ENCODE measurements around the gene SH3TC1. TPM values are rescaled to one million over a fixed set of nuclear protein-coding genes. Genes with fewer than 3 reads are reported as not detected.

The SH3TC1 gene
- total and polyA plus RNA-seq, 4 donors = 6.5 to 34.6 (median 25.8) TPM

DNA sequence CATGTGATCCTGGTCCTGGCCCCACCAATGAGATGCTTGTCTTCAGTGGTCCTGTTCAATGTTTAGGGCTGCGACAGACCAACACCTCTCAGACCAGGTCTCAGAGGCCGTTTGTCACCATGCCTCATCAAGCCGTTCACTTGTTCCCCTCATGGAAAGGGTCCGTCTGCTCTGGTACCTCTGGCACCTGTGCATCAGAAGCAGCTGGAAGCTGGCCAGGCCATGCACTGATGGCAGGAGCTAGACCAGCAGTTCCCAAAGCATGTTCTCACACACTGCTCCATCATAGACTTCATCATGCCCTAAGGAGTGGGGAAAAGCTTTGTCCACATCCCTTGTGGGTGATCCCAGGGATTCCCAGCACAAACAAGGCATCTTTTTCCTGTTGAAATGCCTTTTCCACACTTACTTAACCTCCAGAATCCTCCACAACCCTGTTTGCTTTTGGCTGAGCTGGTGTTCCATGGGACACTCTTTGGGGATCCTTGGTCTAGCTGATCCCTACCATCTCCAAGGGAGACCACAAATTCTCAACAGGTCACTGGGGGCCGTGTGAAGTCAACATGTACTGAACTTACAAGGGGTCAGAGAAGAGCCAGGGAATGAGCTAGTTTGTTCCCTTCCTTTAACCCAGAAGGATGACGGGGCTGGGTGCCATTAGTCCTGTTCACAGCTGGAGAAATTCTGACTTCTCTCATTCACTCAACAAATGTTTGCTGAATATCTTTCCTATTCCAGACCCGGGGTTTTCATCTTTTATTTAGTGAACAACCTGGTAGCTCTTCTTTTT lies 21.8 kb downstream of the SH3TC1 start:
- Histone ChIP-seq H3K9ac (ENCODE audit: low read depth in 1 of 2, low read length in 2 of 2) (no peak overlapping the region), H3K9me3 (ENCODE audit: control insufficient read depth in 4 of 4, low read length in 3 of 4) (no peaks in the 10 kb centered on the region), H3K4me1 (ENCODE audit: control insufficient read depth in 4 of 4, insufficient read depth in 4 of 4, low read length in 3 of 4) (no peaks in the 10 kb centered on the region), H3K27ac (ENCODE audit: low read depth in 1 of 2, low read length in 2 of 2) (peak overlapping the region in 1 of 2 donors; percentile 51), H3K36me3 (ENCODE audit: control insufficient read depth in 4 of 4, insufficient read depth in 3 of 4, low read depth in 1 of 4, low read length in 3 of 4) (peaks cover 24 to 52% (median 38%) of the 10 kb centered on the region in 4 donors), H3K27me3 (ENCODE audit: control insufficient read depth in 4 of 4, insufficient read depth in 4 of 4, low read length in 3 of 4) (no peaks in the 10 kb centered on the region), H3K4me3 (ENCODE audit: low read depth in 1 of 3, low read length in 3 of 3) (no peak overlapping the region)
- DNase-seq (ENCODE audit: low spot score) = no peak
- WGBS = 89% methylated on average over 7 of the region's 7 CpGs
- TF ChIP-seq ATF3 (IDR thresholded peaks at IDR 0.05) (no peak), TAF1 (conservative IDR thresholded peaks at IDR 0.05) (no peak), YY1 (IDR thresholded peaks at IDR 0.05) (no peak), FOXA2 (IDR thresholded peaks at IDR 0.05) (no peak), ZBTB33 (IDR thresholded peaks at IDR 0.05) (no peak), MAX (IDR thresholded peaks at IDR 0.05) (no peak), HNF4A (conservative IDR thresholded peaks at IDR 0.05) (no peak), RXRA (IDR thresholded peaks at IDR 0.05) (no peak), NR2F2 (IDR thresholded peaks at IDR 0.05) (no peak), CTCF (IDR thresholded peaks at IDR 0.05; ENCODE audit: low read depth, low read length, missing input control) (no peak), SP1 (IDR thresholded peaks at IDR 0.05) (no peak), GABPA (IDR thresholded peaks at IDR 0.05 in 1 of 2, conservative IDR thresholded peaks at IDR 0.05 in 1 of 2) (no peak), HNF4G (IDR thresholded peaks at IDR 0.05) (no peak), FOXA1 (IDR thresholded peaks at IDR 0.05) (no peak), REST (IDR thresholded peaks at IDR 0.05) (no peak), JUND (IDR thresholded peaks at IDR 0.05) (no peak), RAD21 (IDR thresholded peaks at IDR 0.05) (no peak), EGR1 (IDR thresholded peaks at IDR 0.05; ENCODE audit: low read depth in 2 of 2) (no peak)
